Fibroblast of skin of right quadriceps (primary cell): ENCODE data around the gene CCDC71.

Source experiments
- DNase-seq: peaks from one replicate; pipeline ENCODE4 v3.0.0-alpha.2; 2013

CCDC71 gene

DNA sequence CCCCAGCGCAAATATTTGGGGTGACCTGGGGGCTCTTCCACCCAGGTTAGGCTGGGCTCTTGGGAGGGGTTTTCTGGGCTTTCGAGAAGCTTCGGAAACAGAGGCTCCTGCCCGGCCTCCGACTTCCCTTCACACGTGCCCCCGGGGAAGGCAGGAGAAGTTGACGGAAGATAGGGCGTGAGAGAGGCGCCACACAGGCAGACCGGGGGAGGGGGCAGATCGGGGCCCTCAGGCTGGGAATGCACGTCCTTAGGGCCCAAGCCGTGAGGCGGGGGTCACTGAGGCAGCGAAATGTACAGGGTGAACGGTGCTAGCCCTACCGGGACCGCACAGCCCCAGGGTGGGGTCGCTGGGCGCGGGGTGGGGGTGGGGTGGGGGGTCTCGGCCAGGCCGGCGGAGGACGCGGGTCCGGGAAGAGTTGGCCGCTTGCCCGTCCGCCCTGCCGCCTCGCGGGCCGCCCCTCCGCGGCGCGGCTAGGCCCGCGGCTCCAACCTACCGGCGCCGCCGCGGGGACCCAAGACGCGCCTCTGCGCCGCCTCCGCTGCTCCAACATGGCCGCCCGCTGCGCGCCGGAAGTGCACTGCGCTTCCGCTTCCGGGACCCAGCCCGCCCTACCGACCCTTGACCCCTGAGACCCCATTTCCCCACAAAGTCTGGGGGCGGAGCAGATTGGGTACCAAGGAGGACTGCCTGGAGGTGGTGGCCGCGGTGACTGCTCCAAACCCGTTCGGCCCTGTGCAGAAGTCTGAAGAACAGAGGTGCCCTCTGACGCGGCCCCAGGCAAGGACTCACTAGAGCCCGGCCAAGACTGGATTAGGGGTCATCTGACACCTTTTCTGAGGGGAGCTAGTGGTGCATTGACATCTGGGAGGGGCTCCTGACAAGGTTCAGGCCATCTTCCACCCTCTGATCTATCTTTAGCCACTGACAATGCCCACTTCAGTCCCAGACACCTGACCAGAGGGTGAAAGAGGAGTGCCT lies at the start of gene CCDC71:
Gene CCDC71, minus strand, starts transcription at position 561 of the 981 bp plus-strand sequence. CDS start 2,123 bp downstream, outside the sequence.
- DNase-seq = peak; percentile 74

DNA sequence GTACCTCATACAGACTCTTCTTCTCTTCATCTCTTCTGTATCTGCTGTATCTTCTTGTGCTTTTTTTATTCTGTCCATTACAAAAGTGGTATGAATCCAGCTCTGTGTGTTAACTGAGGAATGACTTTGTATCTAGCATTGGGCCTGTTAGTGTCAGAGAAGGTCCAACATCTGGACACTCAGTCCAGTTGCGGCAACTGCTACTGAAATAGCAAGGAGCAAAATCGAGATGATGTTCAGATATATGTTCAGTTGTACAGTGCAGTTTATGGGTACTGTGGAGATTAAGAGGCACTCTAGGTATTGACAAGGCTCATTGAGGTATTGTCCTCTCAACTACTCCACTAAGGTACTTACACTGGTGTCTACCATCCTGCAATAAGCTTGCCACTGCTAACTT lies 47.9 kb upstream of the CCDC71 start:
- DNase-seq = no peak

DNA sequence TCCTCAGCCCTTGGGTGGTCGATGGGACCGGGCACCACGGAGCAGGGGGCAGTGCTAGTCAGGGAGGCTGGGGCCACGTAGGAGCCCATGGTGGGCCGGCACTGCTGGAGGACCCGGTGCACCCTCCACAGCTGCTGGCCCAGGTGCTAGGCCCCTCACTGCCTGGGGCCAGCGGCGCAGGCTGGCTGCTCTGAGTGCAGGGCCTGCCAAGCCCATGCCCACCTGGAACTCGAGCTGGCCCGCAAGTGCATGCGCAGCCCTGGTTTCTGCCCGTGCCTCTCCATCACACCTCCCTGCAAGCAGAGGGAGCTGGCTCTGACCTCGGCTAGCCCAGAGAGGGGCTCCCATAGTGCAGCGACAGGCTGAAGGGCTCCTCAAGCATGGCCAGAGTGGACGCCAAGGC lies 47.4 kb upstream of the CCDC71 start:
- no peak for DNase-seq

DNA sequence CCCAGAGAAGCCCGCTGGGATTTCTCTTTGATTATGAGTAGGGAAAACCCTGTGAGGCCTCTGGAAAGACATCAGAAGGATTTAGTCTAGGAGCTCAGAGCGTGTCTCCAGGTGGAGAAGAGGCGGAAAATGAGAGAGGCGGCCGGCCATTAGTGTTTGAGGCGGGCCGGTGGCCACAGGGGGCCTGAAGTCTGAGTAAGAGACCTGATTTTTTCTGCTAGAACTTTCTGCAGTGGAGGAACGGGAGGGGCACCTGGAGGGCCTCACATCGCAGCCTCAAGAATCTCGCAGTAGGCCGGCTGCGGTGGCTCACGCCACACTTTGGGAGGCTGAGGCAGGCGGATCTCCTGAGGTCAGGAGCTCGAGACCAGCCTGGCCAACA lies 33.8 kb upstream of the CCDC71 start:
- no peak for DNase-seq

DNA sequence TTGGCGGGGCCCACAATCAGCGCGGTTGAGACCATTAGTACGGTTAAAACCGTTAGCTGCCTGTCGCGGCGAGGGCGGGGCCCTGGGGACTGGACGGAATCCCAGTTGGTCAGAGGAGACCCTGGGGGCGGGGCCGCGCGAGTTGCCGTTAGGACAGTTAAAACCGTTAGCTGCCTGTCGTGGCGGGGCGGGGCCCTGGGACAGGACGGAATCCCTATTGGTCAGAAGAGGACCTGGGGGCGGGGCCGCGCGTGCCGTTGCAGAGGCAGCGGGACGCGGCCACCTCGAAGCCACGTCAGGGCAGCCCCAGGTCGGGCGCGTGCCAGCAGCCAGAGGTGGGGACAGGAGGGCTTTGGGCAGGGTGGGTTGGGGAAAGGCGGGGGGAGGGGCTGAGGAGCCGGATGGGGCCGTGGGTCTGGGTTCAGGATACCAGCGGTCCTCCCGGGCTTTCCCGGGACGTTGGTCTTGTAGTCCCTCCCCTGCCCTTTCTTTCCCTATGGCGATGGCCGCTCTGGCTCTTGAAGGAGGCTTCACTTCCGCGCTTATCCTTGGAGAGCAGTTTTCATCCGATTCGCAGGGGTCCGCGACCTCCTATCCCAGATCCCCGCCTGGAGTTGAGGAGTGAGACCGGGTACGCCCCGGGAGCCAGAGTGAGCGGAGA lies 33.2 kb upstream of the CCDC71 start:
- peak; percentile 83 for DNase-seq

DNA sequence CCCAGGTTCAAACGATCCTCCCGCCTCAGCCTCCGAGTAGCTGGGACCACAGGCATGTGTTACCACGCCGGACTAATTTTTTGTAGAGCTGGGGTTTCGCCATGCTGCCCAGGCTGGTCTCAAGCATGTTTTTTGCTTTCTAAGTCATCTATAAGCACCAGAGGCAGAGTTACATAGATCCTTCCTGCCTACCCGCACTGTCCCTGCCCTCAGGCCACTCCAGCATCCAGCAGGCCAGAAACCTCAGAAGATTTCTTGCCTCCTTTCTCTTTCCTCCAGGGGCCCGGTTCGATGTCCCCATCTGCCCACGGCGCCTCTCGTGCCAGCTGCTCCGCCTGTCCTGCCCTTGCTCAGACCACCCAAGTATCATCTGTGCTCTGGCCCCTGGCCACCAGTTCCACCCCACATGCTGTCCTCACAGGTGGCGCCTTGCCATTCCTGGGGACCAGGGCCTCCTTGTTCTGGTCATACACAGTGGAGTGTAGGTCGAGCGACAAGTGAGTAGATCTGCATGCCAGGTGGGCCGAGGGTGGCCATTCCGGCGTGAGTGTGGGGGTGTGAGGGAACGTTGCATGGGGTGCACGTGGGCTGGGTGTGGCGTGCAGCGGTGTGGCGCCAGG lies 32.6 kb upstream of the CCDC71 start:
- no peak for DNase-seq

DNA sequence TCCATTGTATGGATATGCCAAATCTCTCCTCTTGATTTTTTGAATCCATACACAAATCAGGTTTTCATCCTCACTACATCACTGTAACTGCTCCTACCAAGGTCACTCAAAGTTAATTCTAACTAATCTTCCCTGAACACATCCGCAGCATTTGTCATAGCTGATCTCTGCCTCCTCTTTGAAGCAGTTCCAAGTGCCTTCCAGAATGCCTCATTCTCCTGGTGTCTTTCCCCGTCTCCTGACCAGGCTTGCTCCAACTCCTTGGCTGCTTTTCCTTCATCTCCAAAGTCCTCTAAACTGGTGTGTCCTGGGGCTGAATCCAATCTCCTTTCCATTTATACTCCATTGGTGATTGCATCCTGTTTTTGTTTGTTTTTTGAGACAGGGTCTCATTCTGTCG lies 32.0 kb upstream of the CCDC71 start:
- DNase-seq = no peak

DNA sequence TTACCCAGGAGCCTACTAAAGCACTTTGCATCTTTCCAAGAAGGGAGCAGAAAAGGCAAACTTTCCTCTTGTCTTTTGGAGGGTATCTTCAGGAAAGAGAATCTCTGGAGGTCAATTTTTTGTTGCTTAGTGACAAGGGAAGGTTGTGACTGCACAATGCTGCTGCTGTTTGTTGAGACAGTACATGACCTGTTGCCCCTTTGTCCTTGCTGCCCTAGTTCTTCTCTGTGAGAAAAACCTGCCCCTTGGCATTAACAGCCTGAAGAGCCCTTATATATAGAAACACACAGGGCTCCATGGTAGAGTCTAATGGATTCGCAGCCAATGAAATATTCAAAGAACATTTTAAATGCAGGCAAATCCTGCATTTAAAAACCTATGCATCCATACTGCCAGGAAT lies 25.6 kb upstream of the CCDC71 start:
- DNase-seq = no peak

DNA sequence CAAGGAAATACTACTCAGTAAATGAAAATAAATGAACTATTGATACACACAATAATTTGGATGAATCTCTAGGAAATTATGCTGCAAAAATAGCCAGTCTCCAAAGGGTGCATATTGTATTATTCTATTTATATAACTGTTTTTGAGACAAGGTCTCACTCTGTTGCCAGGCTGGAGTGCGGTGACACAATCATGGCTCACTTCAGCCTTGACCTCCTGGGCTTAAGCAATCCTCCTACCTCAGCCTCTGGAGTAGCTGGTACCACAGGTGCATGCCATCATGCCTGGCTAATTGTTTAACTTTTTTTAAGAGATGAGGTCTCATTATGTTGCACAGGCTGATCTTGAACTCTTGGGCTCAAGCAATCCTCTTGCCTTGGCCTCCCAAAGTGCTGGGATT lies 17.7 kb upstream of the CCDC71 start:
- no peak for DNase-seq

DNA sequence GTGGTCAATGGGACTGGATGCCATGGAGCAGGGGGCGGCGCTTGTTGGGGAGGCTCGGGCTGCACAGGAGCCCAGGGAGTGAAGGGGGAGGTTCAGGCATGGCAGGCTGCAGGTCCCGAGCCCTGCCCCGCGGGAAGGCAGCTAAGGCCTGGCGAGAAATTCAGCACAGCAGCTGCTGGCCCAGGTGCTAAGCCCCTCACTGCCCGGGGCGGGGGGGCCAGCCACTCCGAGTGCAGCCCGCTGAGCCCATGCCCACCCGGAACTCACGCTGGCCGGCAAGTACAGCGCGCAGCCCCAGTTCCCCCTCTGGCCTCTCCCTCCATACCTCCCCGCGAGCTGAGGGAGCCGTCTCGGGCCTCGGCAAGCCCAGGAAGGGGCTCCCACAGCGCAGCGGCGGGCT lies 16.6 kb upstream of the CCDC71 start:
- DNase-seq = no peak

DNA sequence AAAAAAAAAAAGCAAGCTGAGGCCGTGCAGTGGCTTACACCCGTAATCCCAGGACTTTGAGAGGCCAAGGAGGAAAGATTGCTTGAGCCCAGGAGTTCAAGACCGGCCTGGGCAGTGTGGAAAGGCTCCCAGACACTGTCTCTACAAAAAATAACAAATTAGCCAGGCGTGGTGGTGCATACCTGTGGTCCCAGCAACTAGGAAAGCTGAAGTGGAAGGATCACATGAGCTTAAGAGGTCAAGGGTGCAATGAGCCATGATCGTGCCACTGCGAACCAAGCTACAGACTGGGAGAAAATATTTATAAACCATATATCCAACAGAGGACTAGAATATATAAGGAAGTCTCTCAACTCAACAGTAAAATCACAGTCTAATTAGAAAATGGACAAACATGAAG lies 15.2 kb upstream of the CCDC71 start:
- DNase-seq = no peak

DNA sequence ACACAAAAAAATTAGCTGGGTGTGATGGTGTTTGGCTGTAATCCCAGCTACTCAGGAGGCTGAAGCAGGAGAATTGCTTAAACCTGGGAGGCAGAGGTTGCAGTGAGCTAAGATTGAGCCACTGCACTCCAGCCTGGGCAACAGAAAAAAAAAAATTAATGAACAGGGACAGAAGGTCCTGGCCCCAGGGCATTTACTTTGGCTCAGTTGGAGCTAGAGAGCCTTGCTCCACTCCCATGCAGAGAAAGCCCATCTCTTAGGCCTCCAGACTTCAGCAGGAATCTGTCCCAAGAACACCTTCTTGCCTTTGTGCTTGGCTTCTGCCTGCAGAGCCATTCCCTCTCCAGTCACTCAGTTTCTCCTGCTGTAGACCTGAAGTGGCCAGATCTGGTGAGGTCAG lies 14.0 kb upstream of the CCDC71 start:
- no peak for DNase-seq

DNA sequence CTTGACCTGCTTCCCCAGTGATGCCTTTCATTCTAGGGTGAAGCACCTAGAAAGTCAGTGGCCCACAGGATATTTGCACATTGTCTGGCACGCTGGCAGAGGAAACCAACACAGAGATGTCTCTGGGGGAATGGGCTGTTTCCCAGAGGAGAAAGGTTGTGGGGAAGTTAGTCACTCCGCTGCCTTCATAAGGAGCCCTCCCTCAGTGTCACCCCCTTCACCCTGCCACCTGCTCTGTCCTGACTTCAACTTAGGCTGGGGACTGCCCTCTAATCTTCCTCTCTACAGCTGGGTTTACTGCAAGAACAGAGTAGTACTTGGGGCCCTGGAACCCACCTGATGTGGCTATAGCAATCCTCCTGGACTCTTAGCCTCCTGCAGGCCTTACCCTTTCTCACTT lies 10.9 kb upstream of the CCDC71 start:
- DNase-seq = no peak

DNA sequence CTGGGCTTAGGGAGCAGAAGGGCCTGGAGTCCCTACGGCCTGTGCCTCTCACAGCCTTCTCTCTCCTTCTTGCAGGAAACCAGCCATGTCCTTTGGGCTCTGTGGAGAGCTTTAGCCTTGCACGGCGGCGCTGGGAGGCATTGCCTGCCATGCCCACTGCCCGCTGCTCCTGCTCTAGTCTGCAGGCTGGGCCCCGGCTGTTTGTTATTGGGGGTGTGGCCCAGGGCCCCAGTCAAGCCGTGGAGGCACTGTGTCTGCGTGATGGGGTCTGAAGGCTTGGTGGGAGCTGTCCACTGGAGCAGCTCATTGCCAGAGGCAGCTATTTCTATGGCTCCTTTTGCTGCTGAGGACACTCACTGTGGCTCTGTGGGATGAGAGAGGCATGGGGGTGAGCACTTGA lies 9.4 kb upstream of the CCDC71 start:
- no peak for DNase-seq

DNA sequence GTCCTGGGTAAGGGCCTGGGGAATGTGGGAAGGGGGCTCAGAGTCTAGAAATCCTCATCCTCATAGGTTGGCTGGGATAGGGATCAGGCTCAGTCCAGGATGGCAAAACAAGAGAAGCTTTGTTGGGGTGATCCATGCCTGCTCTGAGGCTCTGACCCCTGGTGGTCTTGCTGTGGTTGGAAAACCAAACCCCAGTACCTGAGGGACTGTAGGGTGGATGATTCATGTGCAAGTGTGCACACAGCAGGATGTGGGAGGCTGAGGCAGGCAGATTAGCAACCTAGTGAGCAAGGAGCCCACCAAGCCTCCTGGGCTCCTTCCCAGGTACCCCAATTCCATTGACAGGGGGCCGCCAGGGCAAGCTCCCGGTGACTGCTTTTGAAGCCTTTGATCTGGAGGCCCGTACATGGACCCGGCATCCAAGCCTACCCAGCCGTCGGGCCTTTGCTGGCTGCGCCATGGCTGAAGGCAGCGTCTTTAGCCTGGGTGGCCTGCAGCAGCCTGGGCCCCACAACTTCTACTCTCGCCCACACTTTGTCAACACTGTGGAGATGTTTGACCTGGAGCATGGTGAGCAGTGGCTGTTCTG lies 8.4 kb upstream of the CCDC71 start:
- DNase-seq = no peak

DNA sequence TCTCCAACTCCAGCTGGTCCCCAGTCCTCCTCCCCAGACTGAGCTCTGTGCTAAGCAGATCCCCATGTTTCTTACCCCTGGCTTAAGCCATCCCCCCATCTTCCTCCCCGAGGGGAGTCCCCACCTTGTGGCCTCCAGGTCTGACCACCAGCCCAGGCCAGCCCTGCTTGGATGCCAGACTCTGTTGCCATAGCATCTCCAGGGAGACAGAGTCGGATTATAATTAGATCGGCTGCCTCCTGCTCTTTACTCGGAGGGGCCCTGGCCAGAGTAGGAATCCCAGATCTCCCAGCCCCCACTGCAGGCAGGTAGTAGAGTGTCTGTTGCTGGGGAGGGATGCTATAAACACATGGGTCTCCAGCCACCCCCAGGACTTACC lies 7.7 kb upstream of the CCDC71 start:
- no peak for DNase-seq

DNA sequence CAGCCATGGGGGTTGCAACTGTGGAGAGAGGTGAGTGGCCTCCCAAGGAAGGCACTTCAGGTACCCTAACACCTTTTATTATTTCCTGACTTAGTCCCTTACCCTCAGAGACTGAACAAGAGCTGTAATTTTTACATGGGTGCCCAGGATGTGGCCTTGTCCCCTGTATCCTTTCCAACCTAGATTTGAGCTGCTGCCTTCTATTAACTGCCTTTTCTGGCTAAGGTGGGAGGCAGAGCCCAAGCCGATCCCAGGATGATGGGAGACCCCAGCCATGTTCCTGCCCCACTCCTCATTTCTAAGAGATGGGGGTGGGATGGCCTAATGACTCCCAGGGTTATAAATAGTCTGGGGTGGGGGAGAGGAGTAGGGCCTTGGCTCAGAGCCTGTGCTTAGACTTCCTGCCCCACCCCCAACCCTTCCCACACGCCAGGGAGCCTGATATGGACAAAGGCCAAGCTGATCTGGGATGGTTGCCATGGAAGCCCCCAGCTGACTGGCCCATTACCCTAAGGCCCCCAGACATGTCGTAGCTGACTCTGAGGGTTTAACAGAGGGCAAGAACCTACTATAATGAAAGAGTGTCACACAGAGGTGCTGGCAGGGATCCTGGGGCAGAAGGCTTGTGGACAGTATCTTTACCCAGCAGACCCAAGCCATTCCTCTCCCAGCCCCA lies 7.1 kb upstream of the CCDC71 start:
- DNase-seq = peak; percentile 63

DNA sequence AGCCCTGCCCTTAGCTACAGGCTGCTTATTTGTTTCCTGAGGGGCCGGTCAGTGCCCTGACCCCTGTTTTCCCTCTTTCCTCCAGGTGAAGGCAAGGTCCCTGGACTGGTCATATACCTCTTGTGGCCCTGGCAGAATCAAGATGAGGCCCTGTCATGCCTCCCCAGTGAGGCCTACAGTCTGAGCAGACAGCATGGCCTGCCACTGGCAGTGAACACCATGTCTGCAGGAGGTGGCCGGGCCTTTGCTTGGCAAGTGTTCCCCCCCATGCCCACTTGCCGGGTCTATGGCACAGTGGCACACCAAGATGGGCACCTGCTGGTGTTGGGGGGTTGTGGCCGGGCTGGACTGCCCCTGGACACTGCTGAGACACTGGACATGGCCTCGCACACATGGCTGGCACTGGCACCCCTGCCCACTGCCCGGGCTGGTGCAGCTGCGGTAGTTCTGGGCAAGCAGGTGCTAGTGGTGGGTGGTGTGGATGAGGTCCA lies 6.5 kb upstream of the CCDC71 start:
- no peak for DNase-seq

DNA sequence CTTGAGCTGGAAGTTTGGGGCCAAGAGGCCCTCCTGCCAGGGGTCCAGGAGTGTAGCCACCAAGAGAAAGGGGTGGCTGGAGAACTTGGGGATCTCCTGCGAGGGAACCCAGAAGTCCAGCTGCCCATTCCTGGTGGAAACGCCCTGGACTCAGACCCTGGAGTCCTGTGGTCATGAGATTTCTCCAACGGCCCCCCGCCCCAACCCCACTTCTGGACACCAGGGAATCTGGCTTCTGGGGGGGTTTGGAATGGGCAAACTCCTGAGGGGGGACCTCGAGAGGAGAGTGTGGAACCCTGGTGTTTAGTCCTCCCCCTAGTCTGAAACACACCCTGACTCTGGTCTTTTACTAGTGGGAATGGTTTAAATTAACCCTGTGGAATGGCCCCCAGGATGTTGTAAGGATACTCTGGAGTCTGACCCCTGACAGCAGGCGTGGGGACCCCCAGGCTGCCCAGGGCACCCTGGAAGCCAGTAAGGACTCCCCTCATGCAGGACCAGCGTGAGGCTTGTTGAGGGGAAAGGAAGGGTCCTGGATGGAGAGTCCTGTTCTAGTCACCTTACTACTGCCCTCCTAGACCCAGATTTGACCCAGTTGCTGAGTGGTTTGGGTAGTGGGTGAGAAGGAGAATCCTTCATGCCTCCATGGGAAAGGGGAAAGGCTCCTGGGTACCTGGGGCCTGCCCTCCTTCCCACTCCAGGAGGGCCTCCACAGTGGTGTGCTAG lies 5.8 kb upstream of the CCDC71 start:
- no peak for DNase-seq

DNA sequence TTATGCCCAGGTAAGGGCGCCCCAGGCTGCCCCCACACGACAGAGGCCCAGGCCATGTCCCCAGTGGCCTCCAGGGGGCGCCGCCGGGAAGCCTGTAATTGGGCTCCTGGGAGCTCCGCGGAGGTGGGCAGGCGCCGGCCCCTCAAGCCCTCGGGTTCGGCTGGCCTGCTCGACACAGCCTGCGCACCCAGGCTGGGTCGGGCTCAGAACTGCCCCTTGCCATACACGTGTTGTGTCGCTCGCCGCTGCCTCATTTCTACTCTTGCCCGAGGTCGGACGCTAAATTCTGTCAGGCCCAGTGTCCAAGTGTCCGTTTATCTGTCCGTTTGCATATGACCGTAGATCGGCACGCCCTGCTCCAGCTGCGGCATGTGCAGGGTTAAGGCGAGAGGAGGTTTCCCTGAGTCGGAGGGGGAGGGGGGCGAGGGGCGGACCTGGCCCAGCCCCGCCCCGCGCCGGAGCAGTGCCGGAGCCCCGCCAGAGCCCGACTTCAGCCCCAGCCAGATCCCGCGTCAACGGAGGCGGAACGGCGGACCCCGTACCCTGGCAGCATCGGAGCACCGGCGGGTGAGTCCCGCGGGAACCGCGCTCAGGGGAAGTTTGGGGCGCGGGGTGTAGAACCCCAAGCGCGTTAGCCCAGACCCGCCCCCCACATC lies 5.1 kb upstream of the CCDC71 start, which contains the start of gene KLHDC8B:
Gene KLHDC8B, plus strand, starts transcription at position 480 of the 656 bp plus-strand sequence. CDS start 1,172 bp downstream, outside the sequence.
- DNase-seq = peak; percentile 81

DNA sequence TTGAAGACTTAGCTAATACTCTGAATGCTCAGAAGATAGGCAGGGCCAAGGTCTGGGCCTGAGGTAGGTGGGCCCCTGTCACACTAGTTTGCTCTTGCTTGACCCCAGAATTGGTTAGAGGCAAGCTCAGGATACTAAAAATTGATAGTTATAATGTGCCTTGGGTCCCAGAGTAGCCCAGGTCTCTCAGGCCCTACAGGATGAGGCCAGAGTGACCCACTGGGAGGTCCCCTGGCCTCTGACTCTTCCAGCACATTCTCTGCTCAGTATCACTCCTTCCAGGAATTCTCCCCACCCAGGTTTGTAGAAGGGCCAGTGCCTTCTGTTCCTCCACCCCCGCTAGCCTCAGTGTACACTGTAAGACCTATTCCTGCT lies 4.6 kb upstream of the CCDC71 start:
- no peak for DNase-seq
